A673 (cell line): ENCODE results near the gene AMDHD1.

Experiments used
- CTCF ChIP-seq: fragments of 300-800, 200-600 bp; sonication (generic); conservative IDR thresholded peaks from 2 replicates; pipeline ENCODE4 v1.5.1; 2017; ENCODE audit warnings: low read depth, mild to moderate bottlenecking, antibody characterized with exemption, low read length, moderate library complexity, mixed read lengths
- EZH2 ChIP-seq: fragments of 200-600 bp; sonication (generic); IDR thresholded peaks from 2 replicates; pipeline ENCODE4 v1.6.1; 2017; ENCODE audit warnings: borderline replicate concordance, low read depth, mild to moderate bottlenecking, mixed read lengths, antibody characterized with exemption, low read length; ENCODE audit not compliant: poor library complexity, severe bottlenecking

GRCh38 chr12:95922231-95922630 is 20.9 kb upstream of the AMDHD1 start:
- TF ChIP-seq CTCF (no peak), EZH2 (no peak)
